ENCODE measurements around the gene SNRPA. TPM values are rescaled to one million over a fixed set of nuclear protein-coding genes. Genes with fewer than 3 reads are reported as not detected.

SNRPA gene
- total and polyA plus RNA-seq, 2 of the 13 experiments (the other 11 are each of a cell fraction or from before 2014, with no cell fraction given) = 59.6 to 162 TPM

- intact Hi-C loops (cut with micrococcal nuclease; ENCODE audit: unreplicated experiment) (no loop called here), in situ Hi-C loops (cut with HindIII; ENCODE audit: extremely low pct_ligation_motif_present, low pct_unique_long_range_greater_than_20kb) (no loop called here)
- peaks cover 8 to 15% of the 10 kb centered on the region in 2 experiments; a peak in 4 of 5 replicates for H3K36me3 ChIP-seq (replicated peaks in 1 of 2; ENCODE audit: control insufficient read depth in 1 of 2, insufficient read depth in 2 of 2, low read length in 2 of 2)
- peaks cover under 1% of the 10 kb centered on the region; the same call in 1 of the 2 replicates for H3K4me1 ChIP-seq (ENCODE audit: insufficient read depth, low read length)
- FAIRE-seq (no peak), DNase-seq (ENCODE audit: low spot score) (no peak), ATAC-seq (no peak)
- 95% methylated on average over 7 of the region's 7 CpGs for WGBS (ENCODE audit: low lambda C conversion rate)
- no peaks in the 10 kb centered on the region for H3K27me3 ChIP-seq (ENCODE audit: control insufficient read depth in 1 of 2, insufficient read depth in 2 of 2, low read length in 2 of 2)
- BruUV-seq (replicated peaks) = no TSS peak
- H3K79me2 ChIP-seq (ENCODE audit: insufficient read depth, low read length) = no peaks in the 10 kb centered on the region
- no peak overlapping the region for H3K4me3 ChIP-seq (replicated peaks in 1 of 3; ENCODE audit: insufficient read depth in 1 of 3, low read depth in 2 of 3, low read length in 3 of 3)
- no peaks in the 10 kb centered on the region for H3K9me3 ChIP-seq (ENCODE audit: low read length)
- H3K27ac ChIP-seq (ENCODE audit: extremely low read length, insufficient read depth, low read length) = no peak overlapping the region
- TF ChIP-seq ZEB1 (IDR thresholded peaks at IDR 0.05; ENCODE audit: insufficient replicate concordance, low read depth) (no peak), MIER2 (CRISPR knock-in tag; IDR thresholded peaks at IDR 0.05) (no peak), NFE2 (CRISPR knock-in tag; IDR thresholded peaks at IDR 0.05) (no peak), AKAP8 (CRISPR knock-in tag; IDR thresholded peaks at IDR 0.05) (no peak), HNRNPH1 (optimal IDR thresholded peaks at IDR 0.05; ENCODE audit: low read depth, low read length) (no peak), ZNF770 (CRISPR knock-in tag; IDR thresholded peaks at IDR 0.05) (no peak), GPBP1L1 (CRISPR knock-in tag; IDR thresholded peaks at IDR 0.05) (no peak), TBX3 (IDR thresholded peaks at IDR 0.05; ENCODE audit: borderline replicate concordance) (no peak), ZNF160 (CRISPR knock-in tag; IDR thresholded peaks at IDR 0.05) (no peak), GRHL1 (CRISPR knock-in tag; conservative IDR thresholded peaks at IDR 0.05) (no peak), ZNF503 (CRISPR knock-in tag; IDR thresholded peaks at IDR 0.05) (no peak)
- ChIA-PET POLR2A (no interaction called here), CTCF (ENCODE audit: low intra/inter-chr PET ratio, low total read pairs) (no interaction called here)
- no peak overlapping the region for H2AFZ ChIP-seq (ENCODE audit: low read length)
- no peak overlapping the region for H3K4me2 ChIP-seq (ENCODE audit: low read depth, low read length)
- H3K9ac ChIP-seq (ENCODE audit: insufficient read depth, low read depth, low read length) = no peak overlapping the region
- H4K20me1 ChIP-seq (ENCODE audit: insufficient read depth, low read length) = no peaks in the 10 kb centered on the region
Observed at GRCh38 chr19:40707615-40708014, 43.4 kb upstream of the SNRPA start.

Measured in HepG2 (cell line).